Myocyte (in vitro differentiated cells): ENCODE data around the gene LHFPL2. TPM values are rescaled to one million over a fixed set of nuclear protein-coding genes. Genes with fewer than 3 reads are reported as not detected.

Experiments used
- DNase-seq: peaks from one replicate; pipeline ENCODE4 v3.0.0-alpha.2; 2012; ENCODE audit warnings: low read depth
- total RNA-seq: library from RNA; depleted of rRNA; stranded (reverse); fragments of >200 nt; gene quantifications from 2 replicates; pipeline ENCODE4 v1.2.3, GENCODE V29; 2014

Gene LHFPL2
- total RNA-seq, 1 donor from 2014 or later, result 30.0 TPM

DNA sequence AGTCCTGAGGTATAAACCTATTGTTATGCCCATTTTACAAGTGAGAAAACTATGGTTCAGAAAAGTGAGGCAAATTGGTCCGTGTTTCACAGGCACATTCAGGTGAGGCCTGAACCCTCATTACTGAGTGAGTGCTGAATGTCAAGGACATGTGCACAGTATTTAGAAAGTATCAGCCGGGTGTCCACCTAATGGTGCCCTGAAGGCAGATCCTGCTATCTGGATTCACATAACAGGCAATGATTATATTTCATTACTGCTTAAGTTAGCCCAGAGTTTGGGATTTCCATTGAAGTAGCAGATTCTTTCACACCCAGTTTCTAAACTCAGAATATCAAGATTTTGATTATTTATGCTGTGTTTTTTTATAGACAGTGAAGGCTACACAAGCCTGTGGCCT is 142.7 kb downstream of the LHFPL2 start:
- no peak for DNase-seq

DNA sequence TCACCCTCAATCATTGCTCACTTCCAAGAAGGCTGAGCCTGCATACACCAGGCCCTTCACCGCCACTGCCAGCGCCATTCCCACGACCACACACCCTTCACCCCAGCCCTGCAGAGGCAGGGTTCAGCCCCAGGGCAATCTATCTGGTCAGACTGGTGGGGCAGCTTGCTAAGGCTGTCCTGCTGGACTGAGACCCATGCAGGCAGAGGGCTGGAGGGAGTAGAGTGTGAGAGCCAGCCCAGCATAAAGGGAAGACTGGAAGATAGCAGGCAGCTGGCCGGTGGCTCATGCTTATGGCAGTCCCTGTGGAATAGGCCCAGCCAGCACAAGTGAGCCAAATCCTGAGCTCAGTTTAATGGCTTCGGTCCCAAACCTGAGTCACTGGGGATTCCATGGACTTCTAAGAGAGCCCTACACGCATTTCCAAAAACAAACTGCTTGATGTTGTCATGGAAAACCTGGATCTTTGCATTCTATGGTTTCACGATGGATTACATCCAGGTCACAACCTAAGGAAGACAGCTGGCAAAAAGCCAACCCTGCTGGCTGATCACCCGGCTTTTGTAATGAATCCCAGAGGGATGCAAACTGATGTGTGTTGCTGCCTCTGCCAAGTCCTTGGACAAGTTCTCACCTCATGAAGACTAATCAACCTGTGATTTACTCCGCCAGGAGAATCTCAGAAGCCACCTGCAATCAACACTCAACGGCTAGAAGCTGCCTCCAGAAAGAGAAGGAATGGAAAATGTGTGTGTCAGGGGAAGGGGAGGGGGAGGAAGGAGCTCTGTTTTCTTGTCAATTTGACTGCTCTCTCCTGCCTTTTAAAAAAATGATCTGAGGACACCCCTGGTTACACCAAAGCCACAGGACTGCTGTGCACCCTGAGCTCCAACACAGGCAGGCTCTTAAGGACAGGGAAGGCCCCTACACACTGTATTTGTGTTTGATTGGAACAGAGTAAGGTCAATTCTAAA is 143.6 kb downstream of the LHFPL2 start:
- DNase-seq, result peak; percentile 99

DNA sequence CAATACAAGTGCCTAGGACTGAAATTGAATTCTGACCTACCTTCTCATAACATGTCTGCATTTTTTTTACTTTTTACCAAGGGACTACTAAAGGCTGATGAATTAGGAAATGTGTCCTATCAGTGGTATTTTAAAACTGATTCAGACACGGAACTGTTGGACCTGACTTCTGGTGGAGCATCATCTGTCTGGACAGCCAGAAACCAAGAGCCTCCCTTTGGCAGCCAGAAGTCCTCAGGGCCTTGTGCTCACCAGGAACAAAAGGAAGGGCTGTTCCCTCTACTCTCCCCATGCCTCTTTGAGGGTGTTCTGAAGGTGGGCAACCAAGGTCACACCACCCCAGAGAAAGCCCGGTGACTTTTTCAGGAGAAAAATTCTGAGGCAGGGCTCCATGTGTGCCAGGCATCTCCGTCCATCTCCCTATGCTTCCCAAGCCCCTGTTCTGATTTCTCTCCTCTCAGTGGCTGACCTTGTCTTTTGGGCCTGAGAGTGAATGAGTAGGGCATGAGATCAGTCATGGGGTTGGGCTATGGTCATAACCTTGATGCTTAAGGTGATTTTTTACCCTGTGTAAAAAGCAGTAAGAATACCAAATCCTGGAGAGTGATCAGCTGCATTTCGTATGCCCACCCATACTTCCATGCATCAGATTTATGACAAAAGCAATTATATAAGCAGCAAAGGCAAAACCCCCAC is 144.5 kb downstream of the LHFPL2 start:
- DNase-seq, result no peak

GRCh38 chr5:78501411-78502352 is 146.9 kb downstream of the LHFPL2 start:
- peak; percentile 47 for DNase-seq

- no peak for DNase-seq
Measured at GRCh38 chr5:78500871-78501270, 147.7 kb downstream of the LHFPL2 start.

GRCh38 chr5:78500028-78500427 is 148.5 kb downstream of the LHFPL2 start:
- DNase-seq, result no peak

DNA sequence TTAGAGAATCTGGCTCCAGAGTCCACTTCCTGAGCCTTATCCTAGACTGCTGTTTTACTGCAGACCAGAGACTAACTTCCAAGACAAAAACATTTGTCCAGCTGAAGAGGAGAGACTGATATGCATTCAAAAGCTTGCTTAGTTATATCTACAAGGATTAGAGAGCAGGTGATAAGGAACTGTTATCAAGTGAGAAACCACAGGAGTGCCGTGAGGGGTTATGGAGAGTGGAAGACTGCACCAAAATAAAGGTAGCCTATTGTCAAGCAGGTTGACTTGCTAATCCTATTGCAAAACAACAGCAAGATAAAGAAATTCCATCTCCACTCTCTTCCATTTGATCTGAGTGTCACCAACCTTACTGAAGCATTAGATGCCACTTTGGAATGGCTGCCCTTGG is 149.1 kb downstream of the LHFPL2 start:
- no peak for DNase-seq

- peak; percentile 81 for DNase-seq
Measured at GRCh38 chr5:78497573-78498533, 150.7 kb downstream of the LHFPL2 start.

DNA sequence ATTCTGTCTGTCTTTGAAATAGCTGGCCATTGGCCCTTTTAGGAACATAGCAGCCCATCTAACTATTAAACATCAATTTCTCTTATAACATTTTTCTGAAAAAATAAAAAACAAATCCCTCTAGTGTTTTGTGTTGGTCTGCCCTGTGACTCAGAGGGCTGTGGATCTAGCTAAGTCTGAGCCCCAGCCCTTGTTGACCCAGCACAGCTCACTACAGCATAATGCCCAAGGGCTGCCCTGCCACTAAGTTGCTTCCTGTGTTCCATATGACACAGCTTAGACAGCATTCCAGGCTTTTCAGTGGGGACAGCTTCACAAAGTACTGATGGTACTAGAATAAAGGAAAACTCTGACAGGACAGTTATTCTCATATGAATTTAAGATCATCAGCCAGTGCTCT is 152.2 kb downstream of the LHFPL2 start:
- peak; percentile 41 for DNase-seq

DNA sequence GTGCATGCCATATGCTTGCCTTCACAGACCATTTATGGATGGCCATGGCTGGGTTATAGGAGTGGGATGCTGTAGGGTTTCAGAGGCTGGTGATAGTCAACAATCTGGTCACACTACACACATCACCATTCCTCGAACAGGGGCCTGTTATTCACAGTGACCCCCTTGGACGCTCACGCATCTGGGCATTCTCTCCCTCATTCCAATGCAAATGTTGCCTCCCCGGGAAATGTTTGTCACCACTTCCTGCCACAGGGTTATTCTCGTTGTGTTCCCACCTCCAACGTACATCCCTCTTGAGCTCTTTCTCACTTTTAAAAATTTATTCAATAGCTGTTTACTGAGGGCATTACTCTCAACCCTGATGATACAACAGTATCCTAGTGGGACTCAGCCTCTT is 152.8 kb downstream of the LHFPL2 start:
- no peak for DNase-seq

DNA sequence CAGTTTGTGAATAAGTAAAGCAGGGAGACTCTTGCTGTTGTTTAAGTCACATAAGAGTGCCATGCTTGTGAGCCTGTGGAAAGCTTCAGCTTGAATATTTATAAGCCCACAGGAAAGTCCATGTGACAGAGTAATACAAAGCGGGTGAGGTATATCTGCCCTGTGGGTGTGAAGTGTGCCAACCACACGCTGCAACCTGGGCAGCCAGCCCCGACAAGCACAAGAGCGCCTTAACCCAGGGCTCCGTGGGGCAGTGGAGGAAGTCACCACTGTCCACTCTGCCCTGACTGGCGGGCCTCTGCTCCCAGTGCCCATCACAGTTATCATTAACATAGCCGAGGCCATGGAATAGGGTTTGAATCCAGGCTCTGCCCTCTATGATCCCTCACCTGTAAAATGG is 155.9 kb downstream of the LHFPL2 start:
- DNase-seq, result no peak

- no peak for DNase-seq
Measured at GRCh38 chr5:78492224-78492623, 156.3 kb downstream of the LHFPL2 start.

DNA sequence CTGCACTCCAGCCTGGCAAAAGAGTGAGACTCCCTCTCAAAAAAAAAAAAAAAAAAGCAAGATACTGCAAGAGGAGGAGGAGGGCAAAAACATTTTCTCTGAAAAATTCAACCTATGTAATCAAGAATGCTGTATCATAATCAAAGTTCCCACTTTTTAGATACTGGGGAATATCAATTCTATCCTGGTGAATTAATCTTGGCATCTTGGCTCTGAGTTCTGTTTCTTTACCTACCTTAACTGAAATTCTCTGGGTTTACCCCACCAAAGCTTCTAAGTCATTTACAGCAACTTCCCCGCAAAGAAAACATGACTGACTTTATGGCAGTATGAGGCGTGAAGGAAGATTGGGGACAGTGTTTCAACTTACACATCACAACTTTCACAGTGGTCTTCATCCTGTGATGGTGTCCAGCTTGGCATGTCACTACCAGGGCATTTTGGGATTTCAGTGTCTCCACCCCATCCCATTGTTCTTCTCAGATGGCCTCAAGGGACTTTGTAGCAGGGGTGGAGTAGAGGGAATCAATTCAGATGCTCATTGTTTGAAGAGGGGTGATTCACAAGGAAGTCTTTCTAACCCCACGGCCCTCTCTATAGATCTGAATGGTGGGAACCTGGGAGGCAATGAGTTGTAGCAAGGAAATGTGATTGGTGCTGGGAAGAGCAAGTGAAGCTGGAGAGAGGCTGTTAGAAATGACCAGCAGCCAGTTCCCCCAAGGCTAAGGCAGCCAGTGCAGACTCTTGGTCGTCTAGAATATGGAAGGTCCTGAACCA is 157.7 kb downstream of the LHFPL2 start:
- DNase-seq, result no peak

DNA sequence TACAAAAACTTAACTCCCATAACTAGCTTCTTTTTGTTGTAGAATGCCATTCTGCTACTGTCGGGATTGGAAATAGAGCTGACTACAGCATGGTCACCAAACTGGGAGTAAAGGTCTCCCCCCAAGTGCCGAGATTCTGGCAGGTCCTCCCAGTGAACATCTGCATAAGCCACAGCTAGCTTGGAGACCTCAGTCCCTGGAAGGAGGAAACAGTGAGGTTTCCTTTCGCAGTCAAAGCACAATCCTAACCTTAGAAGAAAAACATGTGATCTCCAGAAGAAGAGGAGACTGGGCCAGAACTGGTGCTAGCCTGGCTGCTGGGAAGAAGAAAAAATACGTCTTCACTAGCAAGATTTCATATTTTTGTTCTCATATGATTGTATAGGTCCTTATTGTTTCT is 160.7 kb downstream of the LHFPL2 start:
- DNase-seq, result no peak

- no peak for DNase-seq
Measured at GRCh38 chr5:78486218-78486617, 162.4 kb downstream of the LHFPL2 start.

DNA sequence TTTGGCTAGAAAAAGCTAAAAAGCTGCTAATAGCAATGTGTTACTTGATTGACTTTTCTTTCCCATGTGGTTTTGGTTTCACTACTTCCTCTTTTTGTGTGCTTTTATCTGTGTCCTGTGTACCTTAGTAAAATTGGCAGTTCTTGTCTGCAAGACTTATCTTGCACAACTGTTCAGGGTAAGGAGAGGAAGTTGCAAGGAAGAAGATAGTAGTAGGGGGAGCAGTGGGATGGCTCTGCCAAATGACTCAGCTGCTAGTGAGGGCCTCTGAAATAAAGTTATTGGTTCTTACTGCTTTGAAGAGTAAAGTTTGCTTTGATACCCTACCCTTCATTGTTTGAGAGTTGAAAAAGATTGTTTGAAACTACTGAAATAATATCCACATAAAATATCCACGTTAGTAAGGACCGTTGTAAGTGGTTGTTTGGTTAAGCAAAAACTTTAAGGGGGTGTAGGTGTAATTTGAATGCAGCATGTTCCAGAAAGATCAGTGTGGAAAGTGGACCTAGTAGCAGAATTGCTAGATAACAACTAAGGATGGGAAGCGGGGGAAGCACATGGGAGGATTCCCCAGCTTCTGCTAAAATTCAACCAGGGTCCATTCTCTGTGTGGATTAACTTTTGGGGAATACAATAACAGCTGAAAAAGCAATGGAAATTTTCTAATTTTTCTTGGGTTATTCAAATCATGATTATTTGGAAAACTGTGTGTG is 164.6 kb downstream of the LHFPL2 start:
- no peak for DNase-seq

GRCh38 chr5:78482948-78483347 is 165.6 kb downstream of the LHFPL2 start:
- no peak for DNase-seq

- DNase-seq, result no peak
Measured at GRCh38 chr5:78476795-78477194, 171.8 kb downstream of the LHFPL2 start.

DNA sequence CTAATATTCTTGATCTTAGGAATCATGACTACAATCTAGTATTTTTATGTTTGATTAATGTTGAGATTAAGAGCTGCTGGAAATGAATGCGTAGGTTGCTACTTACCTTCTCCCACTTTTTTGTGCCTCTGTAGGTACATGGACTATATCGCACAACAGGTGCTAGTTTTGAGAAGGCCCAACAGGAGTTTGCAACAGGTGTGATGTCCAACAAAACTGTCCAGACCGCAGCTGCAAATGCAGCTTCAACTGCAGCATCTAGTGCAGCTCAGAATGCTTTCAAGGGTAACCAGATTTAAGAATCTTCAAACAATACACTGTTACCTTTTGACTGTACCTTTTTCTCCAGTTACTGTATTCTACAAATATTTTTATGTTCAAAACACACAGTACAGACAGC is 173.2 kb downstream of the LHFPL2 start:
- no peak for DNase-seq
